IPS DF 19.7 (cell line): ENCODE measurements around the gene TYW1B.
"Not testable (repeated sequence)": the region's sequence is repeated elsewhere in the genome, so short reads cannot be mapped to it uniquely, and the experiment has no call there.

Source experiments
- DNase-seq: peaks from one replicate; pipeline ENCODE4 v3.0.0-alpha.2; 2013; ENCODE audit warnings: low read depth, low spot score

The TYW1B gene

DNA sequence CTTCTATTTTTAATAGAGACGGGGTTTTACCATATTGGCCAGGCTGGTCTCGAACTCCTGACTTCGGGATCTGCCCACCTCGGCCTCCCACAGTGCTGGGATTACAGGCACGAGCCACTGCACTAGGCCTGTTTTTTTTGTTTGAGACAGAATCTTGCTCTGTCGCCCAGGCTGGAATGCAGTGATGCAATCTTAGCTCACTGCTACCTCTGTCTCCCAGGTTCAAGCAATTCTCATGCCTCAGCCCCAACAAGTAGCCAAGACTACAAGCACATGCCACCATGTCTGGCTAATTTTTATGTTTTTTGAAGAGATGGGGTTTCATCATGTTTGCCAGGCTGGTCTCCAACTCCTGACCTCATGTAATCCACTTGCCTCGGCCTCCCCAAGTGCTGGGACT, 73.7 kb downstream of the TYW1B start:
- DNase-seq, result no peak

DNA sequence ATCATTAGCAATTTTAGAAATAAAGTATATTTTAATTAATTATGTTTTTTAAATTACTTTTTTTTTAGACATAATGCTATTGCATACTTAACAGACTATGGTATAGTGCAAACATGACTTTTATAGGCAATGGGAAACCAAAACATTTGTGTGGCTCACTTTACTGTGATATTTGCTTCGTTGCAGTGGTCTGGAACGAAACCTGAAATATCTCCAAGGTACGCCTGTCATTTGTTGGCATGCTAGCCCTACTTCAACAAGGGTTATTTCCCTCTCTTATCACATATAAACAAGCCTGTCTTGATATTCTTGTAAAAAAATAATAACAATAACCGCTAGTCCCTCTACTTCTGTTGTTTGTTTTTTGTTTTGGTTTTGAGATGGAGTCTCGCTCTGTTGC, 74.2 kb downstream of the TYW1B start:
- DNase-seq, result no peak

DNA sequence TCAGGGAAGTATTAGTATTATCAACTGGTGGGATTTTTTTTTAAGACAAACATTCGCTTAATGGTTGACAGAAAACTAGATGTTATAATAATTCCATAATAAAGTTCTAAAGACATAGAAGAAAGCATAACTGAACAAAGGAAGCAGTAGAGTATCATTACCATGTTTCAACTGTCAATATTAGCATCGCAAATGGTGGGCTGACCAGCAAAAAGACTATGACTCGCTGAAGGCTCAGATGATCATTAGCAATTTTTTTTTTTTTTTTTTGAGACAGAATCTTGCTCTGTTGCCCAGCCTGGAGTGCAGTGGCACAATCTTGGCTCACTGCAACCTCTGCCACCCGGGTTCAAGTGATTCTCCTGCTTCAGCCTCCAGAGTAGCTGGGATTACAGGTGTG, 74.8 kb downstream of the TYW1B start:
- not testable (repeated sequence) for DNase-seq

DNA sequence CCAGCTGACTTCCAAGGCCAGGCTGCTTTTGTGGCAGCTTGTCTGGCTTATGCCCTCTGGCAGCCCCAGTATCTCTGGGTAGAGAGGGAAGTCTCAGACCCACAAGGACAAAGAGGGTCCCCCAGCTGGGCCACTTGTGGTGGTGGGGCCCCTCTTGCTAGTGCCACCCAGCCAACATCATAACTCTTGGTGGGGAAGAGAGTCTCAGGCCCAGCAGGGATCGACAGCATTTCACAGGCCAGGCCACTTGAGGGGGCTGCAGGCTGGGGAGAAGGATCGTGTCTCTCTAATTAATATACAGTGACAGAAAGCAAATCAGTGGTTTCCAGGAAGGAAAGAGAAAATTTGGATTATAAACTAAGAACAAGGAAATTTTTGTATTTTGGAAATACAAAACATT, 76.0 kb downstream of the TYW1B start:
- DNase-seq, result no peak

DNA sequence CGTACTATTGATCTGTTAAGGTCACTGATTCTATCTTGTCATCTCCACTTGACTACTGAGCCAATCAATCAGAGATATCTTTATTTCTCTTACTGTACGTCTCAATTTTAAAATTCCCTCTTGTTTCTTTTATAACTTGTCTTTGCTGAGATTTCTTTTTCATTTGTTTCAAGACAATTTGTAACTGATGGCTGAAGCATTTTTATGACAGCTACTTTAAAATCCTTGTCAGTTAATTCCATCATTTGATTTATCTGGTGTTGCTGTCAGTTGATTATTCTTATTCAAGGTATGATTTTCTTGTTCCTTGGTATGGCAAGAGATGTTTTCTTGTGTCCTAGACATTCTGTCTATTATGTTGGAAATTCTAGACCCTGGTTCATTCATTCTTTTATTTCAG, 76.6 kb downstream of the TYW1B start:
- no peak for DNase-seq

DNA sequence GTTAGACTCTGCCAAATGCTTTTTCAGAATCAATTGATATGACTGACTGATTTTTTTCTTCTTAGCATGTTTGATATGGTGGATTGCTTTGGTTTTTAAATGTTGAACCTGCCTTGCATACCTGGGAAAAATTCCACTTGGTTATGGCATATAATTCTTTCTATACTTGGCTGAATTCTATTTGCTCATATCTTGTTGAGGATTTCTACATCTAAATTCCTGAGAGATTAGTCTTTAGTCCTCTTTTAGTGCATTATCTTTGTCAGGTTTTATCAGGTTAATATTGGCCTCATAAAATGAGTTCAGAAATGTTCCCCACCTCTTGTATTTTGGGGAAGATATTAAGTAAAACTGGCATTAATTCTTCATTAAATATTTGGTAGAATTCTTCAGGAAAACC, 79.4 kb downstream of the TYW1B start:
- not testable (repeated sequence) for DNase-seq

DNA sequence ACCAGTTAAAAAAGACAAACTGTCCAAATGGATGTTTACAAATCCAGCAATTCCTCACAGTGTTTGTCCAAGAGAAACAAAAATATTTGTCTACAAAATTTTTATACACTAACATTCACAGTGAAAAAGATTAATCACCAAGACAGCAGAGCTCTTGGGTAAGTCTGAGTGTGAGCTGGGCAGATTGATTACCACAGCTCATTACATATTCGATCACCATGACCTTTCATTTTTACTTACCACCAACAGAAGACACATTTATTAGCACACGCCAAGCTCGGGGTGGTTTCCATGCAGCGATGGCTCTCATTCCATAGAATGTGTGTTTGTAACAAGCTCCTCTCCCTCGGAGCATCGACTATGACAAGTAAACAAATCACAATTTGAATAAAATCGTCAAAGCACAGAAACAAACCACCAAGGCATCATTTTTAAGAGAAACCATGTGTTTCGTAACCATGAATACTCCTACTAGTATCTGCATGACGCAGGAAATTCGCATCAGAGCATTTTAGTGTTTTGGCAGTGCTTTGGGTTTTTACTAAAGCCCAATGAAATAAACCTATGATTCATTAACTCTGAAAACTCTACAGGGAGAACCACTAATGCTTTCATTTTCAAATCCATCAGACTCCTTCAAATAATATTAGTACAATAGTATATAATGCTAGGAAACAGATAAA, 83.6 kb downstream of the TYW1B start:
- DNase-seq, result not testable (repeated sequence)

DNA sequence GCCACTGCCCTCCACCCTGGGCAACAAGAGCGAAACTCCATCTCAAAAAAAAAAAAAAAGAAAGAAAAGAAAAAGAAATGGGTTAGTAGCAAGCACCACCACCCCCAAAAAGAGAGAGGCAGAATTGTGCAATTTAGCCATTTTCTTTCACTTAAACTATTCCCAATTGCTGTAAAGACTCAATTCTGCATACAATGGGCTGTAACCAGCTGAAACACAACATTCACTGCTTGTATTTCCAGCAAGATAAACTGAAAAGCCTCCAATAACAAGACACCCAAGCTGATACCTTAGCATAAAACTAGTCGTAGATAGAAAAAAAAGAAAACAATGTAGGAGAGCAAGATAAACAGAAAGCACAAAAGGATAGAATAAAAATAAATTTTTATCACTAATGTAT, 84.2 kb downstream of the TYW1B start:
- DNase-seq, result not testable (repeated sequence)

DNA sequence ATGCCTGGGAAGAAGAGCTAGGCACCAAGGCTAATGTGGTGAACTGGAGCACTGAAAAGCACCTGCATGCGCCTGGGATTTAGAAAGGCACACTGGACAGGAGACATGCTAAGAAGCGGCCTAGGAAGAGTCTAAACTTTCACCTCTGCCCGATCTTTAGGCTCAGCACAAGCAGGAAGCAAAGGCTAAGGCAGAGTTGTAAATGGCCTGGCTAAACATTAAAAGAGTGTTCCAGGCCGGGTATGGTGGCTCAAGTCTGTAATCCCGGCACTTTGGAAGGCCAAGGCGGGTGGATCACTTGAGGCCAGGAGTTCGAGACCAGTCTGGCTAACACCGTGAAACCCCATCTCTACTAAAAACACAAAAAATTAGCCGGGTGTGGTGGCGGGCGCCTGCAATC, 88.3 kb downstream of the TYW1B start:
- DNase-seq, result not testable (repeated sequence)

DNA sequence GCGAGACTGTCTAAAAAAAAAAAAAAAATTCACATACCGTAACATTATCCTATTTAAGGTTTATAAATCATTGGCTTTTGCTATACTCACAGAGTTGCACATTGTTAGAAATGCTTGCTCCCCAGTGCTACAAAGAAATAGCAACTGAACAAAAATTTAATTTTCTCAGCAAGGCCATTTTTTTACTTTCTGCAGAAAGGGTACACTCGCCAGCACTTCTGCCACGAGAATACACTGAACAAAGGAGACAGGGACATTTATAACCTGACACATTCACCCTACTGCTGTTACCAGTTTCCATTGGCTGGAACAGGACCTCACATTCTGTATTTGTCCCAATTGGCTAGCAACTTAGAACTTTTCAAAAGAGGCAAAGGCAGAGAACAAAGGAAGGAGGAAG, 92.1 kb downstream of the TYW1B start:
- not testable (repeated sequence) for DNase-seq

DNA sequence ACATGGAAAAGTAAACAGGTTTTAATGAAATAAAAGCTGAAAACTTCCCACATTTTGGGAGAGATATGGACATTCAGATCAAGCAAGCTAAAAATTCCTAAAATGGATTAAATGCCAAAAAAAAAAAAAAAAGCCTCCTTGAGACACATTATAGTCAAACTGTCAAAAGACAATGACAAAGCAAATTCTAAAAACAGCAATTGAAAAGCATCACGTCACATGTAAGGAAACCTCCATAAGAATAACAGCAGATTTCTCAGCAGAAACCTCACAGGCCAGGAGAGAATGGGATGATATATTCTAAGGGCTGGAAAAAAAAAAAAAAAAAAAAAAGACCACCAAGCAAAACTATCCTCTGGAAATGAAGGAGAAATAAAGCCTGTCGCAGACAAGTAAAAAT, 97.2 kb downstream of the TYW1B start:
- DNase-seq, result not testable (repeated sequence)

DNA sequence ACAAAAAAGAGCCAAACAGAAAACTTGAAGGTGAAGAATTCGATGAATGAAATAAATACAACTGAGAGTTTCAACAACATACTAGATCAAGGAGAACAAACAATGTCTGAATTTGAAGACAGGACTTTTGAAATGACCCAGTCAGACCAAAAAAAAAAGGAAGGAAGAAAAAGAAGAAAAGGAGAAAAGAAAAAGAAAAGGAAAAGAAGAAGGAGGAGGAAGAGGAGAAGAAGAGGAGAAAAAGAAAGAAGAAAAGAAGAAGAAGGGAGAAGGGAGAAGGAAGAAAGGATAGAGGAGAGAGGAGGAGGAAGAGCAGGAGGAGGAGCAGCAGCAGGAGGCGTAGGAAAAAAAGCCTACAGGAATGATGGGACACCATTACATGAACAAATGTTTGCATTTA, 97.6 kb downstream of the TYW1B start:
- DNase-seq, result not testable (repeated sequence)

DNA sequence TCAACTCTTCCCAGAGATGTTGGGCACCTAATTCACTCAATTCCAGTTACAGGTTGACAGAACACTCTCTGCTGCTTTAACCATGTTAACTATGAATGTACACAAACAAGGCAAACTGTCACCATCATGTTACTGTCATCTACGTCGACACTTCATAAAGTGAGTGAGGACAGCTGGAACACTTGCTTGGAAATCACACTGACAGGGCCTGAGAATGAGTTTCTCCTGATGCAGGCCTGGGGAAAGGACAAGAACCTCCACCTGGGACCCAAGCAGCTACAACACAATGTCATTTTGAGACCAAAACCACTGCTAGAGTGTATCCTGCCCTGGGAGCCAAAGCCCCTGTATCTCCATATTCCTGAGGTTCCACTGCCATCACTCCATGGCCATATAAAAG, 98.9 kb downstream of the TYW1B start:
- not testable (repeated sequence) for DNase-seq

DNA sequence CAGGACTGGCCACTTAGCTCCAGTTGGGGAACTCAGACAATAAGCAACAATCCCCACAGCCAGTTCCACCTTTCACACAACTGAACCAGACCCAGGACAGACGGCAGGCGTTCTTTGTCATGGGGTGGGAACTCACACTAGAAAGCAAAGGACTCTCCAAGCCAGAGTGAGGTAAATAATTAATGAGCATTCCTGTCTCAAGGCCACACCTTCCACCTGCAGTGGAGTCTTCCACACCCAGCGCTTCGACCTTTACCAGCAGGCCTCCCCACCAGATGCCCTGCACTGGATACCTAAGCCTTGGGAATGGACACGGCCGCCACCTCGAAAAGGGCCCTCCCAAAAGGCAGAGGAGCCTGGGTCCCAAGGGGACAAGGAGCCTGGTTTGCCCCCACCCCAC, 105.3 kb downstream of the TYW1B start:
- DNase-seq, result not testable (repeated sequence)

DNA sequence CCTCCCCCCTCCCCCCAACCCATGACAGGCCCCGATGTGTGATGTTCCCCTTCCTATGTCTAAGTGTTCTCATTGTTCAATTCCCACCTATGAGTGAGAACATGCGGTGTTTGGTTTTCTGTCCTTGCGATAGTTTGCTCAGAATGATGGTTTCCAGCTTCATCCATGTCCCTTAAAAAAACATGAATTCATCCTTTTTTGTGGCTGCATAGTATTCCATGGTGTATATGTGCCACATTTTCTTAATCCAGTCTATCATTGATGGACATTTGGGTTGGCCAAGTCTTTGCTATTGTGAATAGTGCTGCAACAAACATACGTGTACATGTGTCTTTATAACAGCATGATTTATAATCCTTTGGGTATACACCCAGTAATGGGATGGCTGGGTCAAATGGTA, 107.1 kb downstream of the TYW1B start:
- DNase-seq, result not testable (repeated sequence)

DNA sequence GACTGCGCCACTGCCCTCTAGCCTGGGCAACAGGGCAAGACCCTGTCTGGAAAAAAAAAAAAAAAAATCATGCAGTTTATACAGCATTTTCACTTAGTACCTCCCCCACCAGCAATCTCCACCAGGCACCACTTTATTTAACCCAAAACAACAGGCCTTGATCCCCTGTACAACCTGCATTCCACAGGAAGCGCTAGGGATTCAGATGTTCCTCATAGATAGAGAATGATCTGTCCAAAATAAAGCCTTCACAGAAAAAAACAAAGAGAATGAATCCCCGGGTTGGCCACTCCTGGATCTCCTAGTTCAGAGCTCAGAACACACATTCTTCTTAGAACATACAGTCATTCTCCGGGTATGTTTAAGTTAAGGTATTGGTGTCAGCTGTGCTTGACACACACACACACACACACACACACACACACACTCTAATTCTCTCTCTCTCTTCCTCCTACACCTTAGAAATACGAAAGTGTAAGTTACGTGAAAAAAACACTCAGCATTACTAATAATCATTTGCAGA, 110.7 kb downstream of the TYW1B start:
- DNase-seq, result not testable (repeated sequence)

DNA sequence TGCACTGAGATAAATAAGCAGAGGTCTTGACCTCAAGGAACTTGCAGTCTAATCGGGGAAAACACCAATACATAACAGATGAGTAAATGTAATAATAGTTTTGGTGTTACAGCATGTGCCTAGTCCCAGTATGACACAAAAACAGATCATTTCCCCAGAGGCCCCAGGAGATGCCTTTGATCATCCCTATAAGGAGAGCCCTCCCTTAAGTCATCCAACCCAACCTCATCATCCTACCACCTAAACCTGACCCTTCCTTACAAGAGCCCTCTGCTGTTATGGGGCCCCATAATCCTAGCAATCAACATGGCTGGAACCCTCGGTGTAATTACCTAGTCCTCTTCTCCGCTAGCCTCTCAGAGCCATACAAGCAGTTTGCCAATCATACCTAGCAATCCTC, 116.1 kb downstream of the TYW1B start:
- not testable (repeated sequence) for DNase-seq

DNA sequence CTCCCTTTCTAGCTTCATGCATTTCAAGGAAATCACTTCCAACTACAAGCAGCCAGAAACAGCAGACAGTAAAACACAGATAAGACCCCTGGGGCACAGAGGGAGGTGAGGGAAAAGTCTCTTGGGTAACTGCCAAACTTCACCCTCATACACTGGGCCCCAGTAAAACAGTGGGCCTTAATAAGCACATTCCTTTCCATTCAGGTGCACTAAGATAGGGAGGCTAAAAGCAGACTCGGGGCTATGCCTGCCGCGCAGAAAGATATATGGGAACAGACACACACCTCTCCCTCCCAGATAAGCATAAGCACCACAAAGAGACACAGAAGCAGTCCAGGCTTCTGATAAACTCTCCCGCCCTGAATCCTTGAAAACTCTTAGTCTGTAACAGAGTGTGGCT, 117.0 kb downstream of the TYW1B start:
- no peak for DNase-seq

DNA sequence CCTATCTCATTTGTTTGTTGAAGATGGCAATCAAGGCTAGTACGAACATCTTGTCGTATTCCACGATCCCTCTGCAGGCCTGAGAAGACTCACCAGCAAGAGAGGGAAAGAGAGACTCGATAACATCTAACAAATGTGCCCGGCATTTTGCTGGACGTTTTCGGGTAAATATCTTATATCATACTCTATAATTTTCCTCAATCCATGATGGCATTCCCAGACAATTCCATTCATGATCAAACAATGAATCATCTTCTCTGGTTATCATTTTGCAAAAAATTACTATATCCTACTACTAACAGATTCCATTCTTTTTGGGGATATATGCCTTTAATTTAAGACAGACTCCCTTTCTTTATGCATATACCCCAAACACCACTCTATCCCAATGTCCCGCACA, 118.1 kb downstream of the TYW1B start:
- no peak for DNase-seq

DNA sequence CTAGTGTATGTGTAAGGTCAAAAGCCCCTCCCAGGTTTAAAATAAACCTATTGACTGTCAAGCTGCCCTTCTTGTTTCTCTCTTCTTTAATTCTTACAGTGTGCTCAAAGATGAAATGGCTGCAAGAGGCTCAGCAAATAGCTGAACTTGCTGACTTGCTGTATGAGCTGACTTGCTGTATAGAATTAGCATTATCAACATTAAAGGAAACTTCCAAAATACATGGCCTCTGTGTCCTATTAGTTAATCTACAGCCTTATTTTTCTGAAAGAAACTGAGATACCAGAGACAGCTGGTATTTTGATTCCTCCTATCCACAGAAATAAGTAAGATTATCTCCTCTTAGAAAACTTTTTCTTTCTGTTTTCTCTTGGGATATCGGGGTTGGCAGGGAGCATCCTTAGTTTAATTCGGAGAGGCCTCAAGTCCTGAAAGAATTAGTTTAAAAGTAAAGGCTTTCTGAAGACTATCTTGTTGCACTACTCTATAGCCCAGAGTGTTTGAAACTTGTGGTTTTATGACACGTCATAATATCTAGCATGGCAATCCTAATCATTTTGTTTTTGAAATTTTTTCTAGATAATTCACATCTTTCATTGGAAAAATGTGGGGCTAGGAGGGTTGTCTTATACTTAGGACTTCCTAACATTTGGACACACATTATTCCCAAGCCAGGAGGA, 119.5 kb downstream of the TYW1B start:
- DNase-seq, result not testable (repeated sequence)

DNA sequence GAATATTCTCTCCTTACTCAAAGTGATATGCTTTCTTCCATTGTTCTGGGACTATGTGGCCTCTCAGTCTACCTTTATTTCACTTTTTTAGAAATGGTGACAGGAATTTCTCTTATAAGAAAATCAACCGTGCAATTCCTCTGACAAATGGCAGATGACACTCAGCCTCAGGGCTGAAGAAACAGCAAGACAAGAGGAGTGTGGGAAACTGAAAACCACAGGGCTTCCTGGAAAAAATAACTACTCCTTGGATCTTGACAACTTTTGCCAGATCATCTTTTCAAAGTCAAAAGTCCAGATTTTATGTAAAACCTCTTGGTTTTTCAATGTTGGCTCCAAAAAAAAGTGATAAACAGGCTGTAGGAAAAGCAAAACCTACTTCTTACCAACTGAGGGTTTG, 121.5 kb downstream of the TYW1B start:
- DNase-seq, result no peak

DNA sequence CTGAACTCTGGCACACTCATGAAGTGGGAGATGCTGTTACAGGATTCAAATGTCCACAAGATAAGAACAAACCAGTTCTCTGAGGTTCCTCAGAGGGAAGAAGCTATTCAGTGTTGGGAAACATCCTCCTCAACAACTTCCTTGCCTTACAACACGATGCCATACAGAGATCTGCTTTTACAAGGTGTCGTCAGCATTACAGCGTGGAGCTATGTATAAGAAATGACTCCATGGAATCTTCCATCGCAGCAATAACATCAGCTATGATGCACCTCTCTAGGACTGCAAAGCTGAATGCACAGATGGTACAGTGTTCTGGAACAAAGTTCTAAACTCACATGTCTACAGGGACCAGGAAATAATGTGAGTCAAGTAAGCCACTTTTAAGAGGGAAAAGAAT, 122.3 kb downstream of the TYW1B start:
- DNase-seq, result not testable (repeated sequence)

DNA sequence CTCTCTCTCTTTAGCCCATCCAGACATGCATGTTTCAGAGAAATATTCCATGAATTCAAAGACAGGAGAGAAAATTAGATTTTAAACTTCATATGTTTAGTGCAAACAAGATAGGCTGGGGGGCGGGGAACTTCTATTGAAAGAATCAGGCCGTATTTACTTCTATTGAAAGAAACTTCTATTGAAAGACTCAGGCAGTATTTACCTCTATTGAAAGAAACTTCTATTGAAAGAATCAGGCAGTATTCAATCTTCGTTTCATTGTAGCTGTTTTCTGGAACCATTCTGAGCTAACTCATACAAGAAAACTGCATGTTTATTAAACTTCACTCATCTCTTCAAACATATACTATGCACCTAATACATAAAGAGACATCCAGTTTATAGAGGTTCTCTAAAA, 123.1 kb downstream of the TYW1B start:
- no peak for DNase-seq
